PC-9 (cell line): ENCODE data around the gene THSD7B. TPM values are rescaled to one million over a fixed set of nuclear protein-coding genes. Genes with fewer than 3 reads are reported as not detected.

Source experiments
- BruUV-seq: library from RNA; stranded (reverse); fragments of 400-500 nt; replicated peaks from 2 replicates; lab custom pipeline; 2021; lab: Mats Ljungman, UMichigan
- CTCF ChIA-PET: fragments of 300-600 bp; sonication (Branson Sonifier 250); formaldehyde crosslinking; loops from one replicate; lab custom pipeline; 2022; ENCODE audit warnings: antibody characterized with exemption; lab: Charles Lee
- POLR2A ChIA-PET: fragments of 300-600 bp; sonication (Branson Sonifier 250); formaldehyde crosslinking; loops from one replicate; lab custom pipeline; 2022; ENCODE audit warnings: antibody characterized with exemption; ENCODE audit not compliant: unreplicated experiment; lab: Charles Lee
- DNase-seq, 2 experiments: peaks; one replicate each; pipeline versions ENCODE4 v3.0.0 to v3.0.0-alpha.2; 2015 to 2022; ENCODE audit warnings: mixed read lengths in 1 of 2
- H2AFZ ChIP-seq: fragments of 200-600 bp; sonication (generic); 2 replicates; pipeline ENCODE4 v1.8.1; 2017; ENCODE audit warnings: antibody characterized with exemption
- H3F3A ChIP-seq: fragments of 200-600 bp; sonication (generic); 2 replicates; pipeline ENCODE4 v1.8.1; 2017; ENCODE audit warnings: antibody characterized with exemption, mild to moderate bottlenecking, low read depth; ENCODE audit not compliant: insufficient read depth
- H3K27ac ChIP-seq: fragments of 200-600 bp; sonication (generic); 2 replicates; pipeline ENCODE4 v1.6.1; 2016; ENCODE audit warnings: mixed run types
- H3K27me3 ChIP-seq: fragments of 200-600 bp; sonication (generic); 2 replicates; pipeline ENCODE4 v1.6.1; 2016; ENCODE audit warnings: low read depth, mixed run types; ENCODE audit not compliant: insufficient read depth
- H3K36me3 ChIP-seq: fragments of 200-600 bp; sonication (generic); 2 replicates; pipeline ENCODE4 v1.6.1; 2016; ENCODE audit warnings: low read depth, mixed run types
- H3K4me1 ChIP-seq: fragments of 200-600 bp; sonication (generic); replicated peaks from 2 replicates; pipeline ENCODE4 v1.6.1; 2016; ENCODE audit warnings: mixed run types; ENCODE audit not compliant: insufficient read depth
- H3K4me2 ChIP-seq: fragments of 200-600 bp; sonication (generic); 2 replicates; pipeline ENCODE4 v1.6.1; 2017; ENCODE audit warnings: mixed run types
- H3K4me3 ChIP-seq: fragments of 200-600 bp; sonication (generic); 2 replicates; pipeline ENCODE4 v1.6.1; 2016; ENCODE audit warnings: mixed run types
- H3K79me2 ChIP-seq: fragments of 200-600 bp; sonication (generic); 2 replicates; pipeline ENCODE4 v1.6.1; 2017; ENCODE audit warnings: low read depth, mixed run types
- H3K9me2 ChIP-seq: fragments of 200-600 bp; sonication (generic); 2 replicates; pipeline ENCODE4 v1.8.1; 2017; ENCODE audit warnings: mild to moderate bottlenecking; ENCODE audit not compliant: insufficient read depth
- H3K9me3 ChIP-seq: fragments of 200-600 bp; sonication (generic); 2 replicates; pipeline ENCODE4 v1.8.1; 2016; ENCODE audit warnings: low read depth; ENCODE audit not compliant: insufficient read depth
- H4K20me1 ChIP-seq: fragments of 200-600 bp; sonication (generic); 2 replicates; pipeline ENCODE4 v1.8.1; 2017; ENCODE audit not compliant: insufficient read depth
- CTCF ChIP-seq: fragments of 200-600 bp; sonication (generic); conservative IDR thresholded peaks from 2 replicates; pipeline ENCODE4 v1.6.1; 2017; ENCODE audit warnings: mixed run types, antibody characterized with exemption, mild to moderate bottlenecking, moderate library complexity
- EZH2 ChIP-seq: fragments of 200-600 bp; sonication (generic); IDR thresholded peaks from 2 replicates; pipeline ENCODE4 v1.8.0; 2017; ENCODE audit warnings: antibody characterized with exemption, low read depth
- intact Hi-C: fragments of 100-400 bp; cut with micrococcal nuclease; formaldehyde crosslinking; loops from one replicate; pipeline ENCODE4 v1.10.0; 2022; ENCODE audit not compliant: unreplicated experiment
- total RNA-seq: library from RNA; stranded (reverse); gene quantifications from 2 replicates; pipeline ENCODE4 v1.2.3, GENCODE V29; 2021

The THSD7B gene
- total RNA-seq, 1 experiment from 2014 or later = not detected

GRCh38 chr2:137724912-137725311, 959.6 kb downstream of the THSD7B start:
- ChIA-PET POLR2A (no interaction called here), CTCF (no interaction called here)
- Histone ChIP-seq H3K4me2 (no peak overlapping the region), H3K27me3 (peaks cover 11% of the 10 kb centered on the region; the same call in 1 of the 2 replicates), H3K9me2 (no peaks in the 10 kb centered on the region), H3K27ac (no peak overlapping the region), H3K4me3 (no peak overlapping the region), H3K79me2 (no peaks in the 10 kb centered on the region), H3K9me3 (no peaks in the 10 kb centered on the region), H4K20me1 (no peaks in the 10 kb centered on the region), H3K4me1 (no peaks in the 10 kb centered on the region), H3K36me3 (no peaks in the 10 kb centered on the region), H3F3A (no peaks in the 10 kb centered on the region), H2AFZ (no peak overlapping the region)
- no peak for DNase-seq
- TF ChIP-seq CTCF (no peak), EZH2 (no peak)
- no TSS peak for BruUV-seq
- intact Hi-C loops = no loop called here
